GM18517 (cell line): ENCODE data around the gene PKP4.

Experiments
- ATAC-seq: cut with Tn5 transposase; IDR thresholded peaks from one replicate; pipeline ENCODE4 v1.9.1; 2021; ENCODE audit warnings: mild to moderate bottlenecking, moderate library complexity; ENCODE audit not compliant: unreplicated experiment

Gene PKP4

GRCh38 chr2:158583923-158584322, 127.2 kb downstream of the PKP4 start:
- no peak for ATAC-seq

- ATAC-seq: no peak
Measured at GRCh38 chr2:158586491-158586890, 129.7 kb downstream of the PKP4 start.

GRCh38 chr2:158589303-158589702, 132.6 kb downstream of the PKP4 start:
- ATAC-seq: no peak

GRCh38 chr2:158598862-158599517, 142.2 kb downstream of the PKP4 start:
- no peak for ATAC-seq

- no peak for ATAC-seq
Measured at GRCh38 chr2:158599609-158600008, 142.9 kb downstream of the PKP4 start.

- ATAC-seq: no peak
Measured at GRCh38 chr2:158600155-158600802, 143.5 kb downstream of the PKP4 start.

GRCh38 chr2:158602027-158602426, 145.3 kb downstream of the PKP4 start:
- ATAC-seq: no peak

- no peak for ATAC-seq
Measured at GRCh38 chr2:158603205-158603604, 146.5 kb downstream of the PKP4 start.

GRCh38 chr2:158603986-158604385, 147.2 kb downstream of the PKP4 start:
- ATAC-seq: no peak

- no peak for ATAC-seq
Measured at GRCh38 chr2:158610059-158610458, 153.3 kb downstream of the PKP4 start.

- ATAC-seq: no peak
Measured at GRCh38 chr2:158616480-158617000, 159.8 kb downstream of the PKP4 start.

- ATAC-seq: no peak
Measured at GRCh38 chr2:158618891-158619490, 162.2 kb downstream of the PKP4 start.

- no peak for ATAC-seq
Measured at GRCh38 chr2:158619496-158619895, 162.7 kb downstream of the PKP4 start.

- no peak for ATAC-seq
Measured at GRCh38 chr2:158620656-158621055, 163.9 kb downstream of the PKP4 start.

GRCh38 chr2:158624071-158624667, 167.4 kb downstream of the PKP4 start:
- no peak for ATAC-seq

GRCh38 chr2:158624961-158625360, 168.2 kb downstream of the PKP4 start:
- ATAC-seq: no peak

- ATAC-seq: no peak
Measured at GRCh38 chr2:158629116-158629515, 172.4 kb downstream of the PKP4 start.

GRCh38 chr2:158633261-158633660, 176.5 kb downstream of the PKP4 start:
- no peak for ATAC-seq

GRCh38 chr2:158634627-158635026, 177.9 kb downstream of the PKP4 start:
- no peak for ATAC-seq

GRCh38 chr2:158635961-158636601, 179.3 kb downstream of the PKP4 start:
- ATAC-seq: no peak

- no peak for ATAC-seq
Measured at GRCh38 chr2:158637357-158637756, 180.6 kb downstream of the PKP4 start.
